Caco-2 (cell line): ENCODE data around the gene BCL2L11. TPM values are rescaled to one million over a fixed set of nuclear protein-coding genes. Genes with fewer than 3 reads are reported as not detected.

Experiments
- BruUV-seq: library from RNA; stranded (reverse); fragments of 400-500 nt; replicated peaks from 2 replicates; lab custom pipeline; 2021; lab: Mats Ljungman, UMichigan
- CTCF ChIA-PET: fragments of 300-600 bp; sonication (Branson Sonifier 250); formaldehyde crosslinking; loops from one replicate; lab custom pipeline; 2022; ENCODE audit warnings: antibody characterized with exemption; lab: Charles Lee
- POLR2A ChIA-PET: fragments of 300-600 bp; sonication (Branson Sonifier 250); formaldehyde crosslinking; loops from one replicate; lab custom pipeline; 2022; ENCODE audit warnings: antibody characterized with exemption; lab: Charles Lee
- DNase-seq, 2 experiments: peaks; one replicate each; pipeline versions ENCODE4 v3.0.0 to v3.0.0-alpha.2; 2020 to 2022
- H3K27me3 ChIP-seq: replicated peaks from 2 replicates; pipeline ENCODE4 v1.6.0; 2011; ENCODE audit warnings: low read length; ENCODE audit not compliant: control insufficient read depth, insufficient read depth
- H3K36me3 ChIP-seq: 2 replicates; pipeline ENCODE4 v1.5.1; 2011; ENCODE audit warnings: low read length; ENCODE audit not compliant: control insufficient read depth, insufficient read depth
- H3K4me1 ChIP-seq: fragments of 250-450 bp; sonication (Bioruptor Pico); 2 replicates; pipeline ENCODE4 v1.5.1; 2020; ENCODE audit warnings: mild to moderate bottlenecking
- H3K4me3 ChIP-seq: 2 replicates; pipeline ENCODE4 v1.5.1; 2011; ENCODE audit warnings: low read depth, mild to moderate bottlenecking, control low read depth, low read length
- H3K9me3 ChIP-seq: fragments of 250-450 bp; sonication (Bioruptor Pico); 2 replicates; pipeline ENCODE4 v1.5.1; 2020; ENCODE audit warnings: mild to moderate bottlenecking, moderate library complexity
- H3K27ac Mint-ChIP-seq: one replicate; pipeline ENCODE4 v1.8.0; 2022; ENCODE audit warnings: mixed read lengths; ENCODE audit not compliant: unreplicated experiment
- H3K27me3 Mint-ChIP-seq: one replicate; pipeline ENCODE4 v1.8.0; 2022; ENCODE audit warnings: mixed read lengths; ENCODE audit not compliant: insufficient read depth, unreplicated experiment
- H3K36me3 Mint-ChIP-seq: one replicate; pipeline ENCODE4 v1.8.0; 2022; ENCODE audit warnings: mild to moderate bottlenecking, mixed read lengths; ENCODE audit not compliant: insufficient read depth, unreplicated experiment
- H3K4me1 Mint-ChIP-seq: one replicate; pipeline ENCODE4 v1.8.0; 2022; ENCODE audit warnings: low read depth, mixed read lengths; ENCODE audit not compliant: unreplicated experiment
- H3K4me3 Mint-ChIP-seq: one replicate; pipeline ENCODE4 v1.8.0; 2022; ENCODE audit warnings: mild to moderate bottlenecking, moderate library complexity, mixed read lengths; ENCODE audit not compliant: unreplicated experiment
- H3K9me3 Mint-ChIP-seq: one replicate; pipeline ENCODE4 v1.8.0; 2022; ENCODE audit warnings: mixed read lengths; ENCODE audit not compliant: unreplicated experiment
- intact Hi-C: fragments of 100-400 bp; cut with micrococcal nuclease; formaldehyde crosslinking; loops from one replicate; pipeline ENCODE4 v1.10.0; 2022; ENCODE audit not compliant: unreplicated experiment
- total RNA-seq: library from RNA; stranded (reverse); gene quantifications from 2 replicates; pipeline ENCODE4 v1.2.3, GENCODE V29; 2022
- TF ChIP-seq, protein P1 (sequence below), 2 experiments: fragments of 200-600 bp in 1 of 2; IDR thresholded peaks; 1 replicate in 1 of 2; 2 replicates in 1 of 2; pipeline versions ENCODE4 v1.5.1 to v1.8.0; 2011 to 2022; ENCODE audit warnings: antibody characterized with exemption in 1 of 2, control low read depth in 1 of 2, inconsistent platforms in 1 of 2, low read depth in 1 of 2, low read length in 1 of 2, mild to moderate bottlenecking in 1 of 2, moderate library complexity in 1 of 2; ENCODE audit not compliant: insufficient read depth in 1 of 2, severe bottlenecking in 1 of 2, unreplicated experiment in 1 of 2

Gene BCL2L11
- total RNA-seq, 1 experiment from 2014 or later, result 28.9 TPM

DNA sequence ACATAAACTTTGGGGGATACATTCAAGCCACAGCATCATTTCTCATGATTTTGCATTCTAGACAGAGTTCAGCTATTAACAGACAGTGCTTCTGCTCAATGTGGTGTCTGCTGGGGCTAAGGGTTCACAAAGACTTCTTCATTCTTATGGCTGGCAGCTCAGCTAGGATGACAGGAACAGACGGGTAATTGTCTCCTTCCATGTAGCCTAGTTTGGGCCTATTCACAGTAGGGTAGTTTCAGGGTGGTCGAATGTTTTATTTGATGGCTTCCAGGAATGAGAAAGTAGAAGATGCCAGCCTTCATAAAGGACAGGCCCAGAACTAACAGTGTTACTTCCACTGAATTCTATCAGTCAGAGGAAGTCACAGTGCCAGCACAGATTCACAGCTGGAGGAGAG lies 26.0 kb upstream of the BCL2L11 start:
- H3K4me1 Mint-ChIP-seq, result no peaks in the 10 kb centered on the region
- no peak for DNase-seq
- peaks cover 4% of the 10 kb centered on the region for H3K27me3 Mint-ChIP-seq
- H3K27me3 ChIP-seq, result no peaks in the 10 kb centered on the region
- intact Hi-C loops, result no loop called here
- no peaks in the 10 kb centered on the region for H3K36me3 Mint-ChIP-seq
- TF ChIP-seq, protein P1, sequence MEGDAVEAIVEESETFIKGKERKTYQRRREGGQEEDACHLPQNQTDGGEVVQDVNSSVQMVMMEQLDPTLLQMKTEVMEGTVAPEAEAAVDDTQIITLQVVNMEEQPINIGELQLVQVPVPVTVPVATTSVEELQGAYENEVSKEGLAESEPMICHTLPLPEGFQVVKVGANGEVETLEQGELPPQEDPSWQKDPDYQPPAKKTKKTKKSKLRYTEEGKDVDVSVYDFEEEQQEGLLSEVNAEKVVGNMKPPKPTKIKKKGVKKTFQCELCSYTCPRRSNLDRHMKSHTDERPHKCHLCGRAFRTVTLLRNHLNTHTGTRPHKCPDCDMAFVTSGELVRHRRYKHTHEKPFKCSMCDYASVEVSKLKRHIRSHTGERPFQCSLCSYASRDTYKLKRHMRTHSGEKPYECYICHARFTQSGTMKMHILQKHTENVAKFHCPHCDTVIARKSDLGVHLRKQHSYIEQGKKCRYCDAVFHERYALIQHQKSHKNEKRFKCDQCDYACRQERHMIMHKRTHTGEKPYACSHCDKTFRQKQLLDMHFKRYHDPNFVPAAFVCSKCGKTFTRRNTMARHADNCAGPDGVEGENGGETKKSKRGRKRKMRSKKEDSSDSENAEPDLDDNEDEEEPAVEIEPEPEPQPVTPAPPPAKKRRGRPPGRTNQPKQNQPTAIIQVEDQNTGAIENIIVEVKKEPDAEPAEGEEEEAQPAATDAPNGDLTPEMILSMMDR (IDR thresholded peaks at IDR 0.05; ENCODE audit: insufficient read depth in 1 of 2, low read depth in 1 of 2, low read length in 1 of 2, severe bottlenecking in 1 of 2, unreplicated experiment in 1 of 2), result no peak
- H3K36me3 ChIP-seq, result no peaks in the 10 kb centered on the region
- H3K4me3 ChIP-seq, result no peak overlapping the region
- no peaks in the 10 kb centered on the region for H3K4me1 ChIP-seq
- H3K9me3 ChIP-seq, result no peaks in the 10 kb centered on the region
- H3K27ac Mint-ChIP-seq, result no peak overlapping the region
- ChIA-PET POLR2A (no interaction called here), CTCF (no interaction called here)
- BruUV-seq, result no TSS peak
- no peak overlapping the region for H3K4me3 Mint-ChIP-seq
- no peaks in the 10 kb centered on the region for H3K9me3 Mint-ChIP-seq

DNA sequence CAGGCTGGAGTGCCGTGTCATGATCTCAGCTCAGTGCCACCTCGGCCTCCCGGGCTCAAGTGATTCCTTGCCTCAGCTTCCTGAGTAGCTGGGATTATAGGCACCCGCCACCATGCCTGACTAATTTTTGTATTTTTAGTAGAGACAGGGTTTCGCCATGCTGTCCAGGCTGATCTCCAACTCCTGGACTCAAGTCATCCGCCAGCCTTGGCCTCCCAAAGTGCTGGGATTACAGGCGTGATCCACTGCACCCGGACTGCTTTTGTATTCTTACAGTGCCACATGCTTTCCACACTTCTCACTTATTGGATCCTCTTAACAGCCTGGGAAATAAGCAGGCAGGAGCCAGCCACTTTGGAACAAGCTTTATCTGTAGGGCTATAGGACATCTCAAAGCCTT lies 25.3 kb upstream of the BCL2L11 start:
- H3K4me3 Mint-ChIP-seq, result no peak overlapping the region
- POLR2A ChIA-PET, result no interaction called here
- no peaks in the 10 kb centered on the region for H3K27me3 ChIP-seq

GRCh38 chr2:111099402-111099801 lies 21.3 kb upstream of the BCL2L11 start:
- CTCF ChIA-PET, result no interaction called here
- no peaks in the 10 kb centered on the region for H3K9me3 Mint-ChIP-seq
- H3K36me3 Mint-ChIP-seq, result no peaks in the 10 kb centered on the region
- H3K4me1 Mint-ChIP-seq, result no peaks in the 10 kb centered on the region
- H3K4me3 Mint-ChIP-seq, result no peak overlapping the region
- intact Hi-C loops, result no loop called here
- no peaks in the 10 kb centered on the region for H3K36me3 ChIP-seq
- no peaks in the 10 kb centered on the region for H3K4me1 ChIP-seq
- no peaks in the 10 kb centered on the region for H3K27me3 ChIP-seq
- H3K9me3 ChIP-seq, result no peaks in the 10 kb centered on the region
- TF ChIP-seq, protein P1 (IDR thresholded peaks at IDR 0.05; ENCODE audit: insufficient read depth in 1 of 2, low read depth in 1 of 2, low read length in 1 of 2, severe bottlenecking in 1 of 2, unreplicated experiment in 1 of 2), result no peak
- H3K4me3 ChIP-seq, result no peak overlapping the region
- POLR2A ChIA-PET, result no interaction called here
- no peak for DNase-seq
- H3K27ac Mint-ChIP-seq, result no peak overlapping the region
- no peaks in the 10 kb centered on the region for H3K27me3 Mint-ChIP-seq
- BruUV-seq, result no TSS peak

More for the DNA sequence above, 25.3 kb upstream of the BCL2L11 start:
- Mint-ChIP-seq H3K36me3 (no peaks in the 10 kb centered on the region), H3K27ac (no peak overlapping the region), H3K9me3 (no peaks in the 10 kb centered on the region), H3K27me3 (no peaks in the 10 kb centered on the region), H3K4me1 (no peaks in the 10 kb centered on the region)
- CTCF ChIA-PET, result interaction anchor here (0.7 to 1.4 kb wide), 2 partner anchors 21 to 66 kb away, joined by 3 read pairs; no protein-coding TSS in a partner anchor
- BruUV-seq, result no TSS peak
- H3K4me1 ChIP-seq, result no peaks in the 10 kb centered on the region
- TF ChIP-seq, protein P1 (IDR thresholded peaks at IDR 0.05; ENCODE audit: insufficient read depth in 1 of 2, low read depth in 1 of 2, low read length in 1 of 2, severe bottlenecking in 1 of 2, unreplicated experiment in 1 of 2), result no peak
- H3K9me3 ChIP-seq, result no peaks in the 10 kb centered on the region
- no peaks in the 10 kb centered on the region for H3K36me3 ChIP-seq
- intact Hi-C loops, result no loop called here
- no peak overlapping the region for H3K4me3 ChIP-seq
- DNase-seq, result no peak
